Ascending aorta (tissue), 2 donors: ENCODE measurements around the gene PANK4. TPM values are rescaled to one million over a fixed set of nuclear protein-coding genes. Genes with fewer than 3 reads are reported as not detected.

Source experiments
- DNase-seq, 2 donors: peaks; one replicate each; pipeline ENCODE4 v3.0.0-alpha.2; 2019; ENCODE audit warnings: low spot score in 2 of 2
- H3K27ac ChIP-seq, 2 donors: fragments of 200-600 bp; sonication (generic); one replicate each; pipeline ENCODE4 v1.5.1; 2016 to 2017; ENCODE audit warnings: mild to moderate bottlenecking in 1 of 2
- H3K27me3 ChIP-seq: fragments of 200-600 bp; sonication (generic); one replicate; pipeline ENCODE4 v1.5.1; 2017
- H3K36me3 ChIP-seq, 2 donors: fragments of 200-600 bp; sonication (generic); one replicate each; pipeline ENCODE4 v1.5.1; 2016
- H3K4me1 ChIP-seq, 2 donors: fragments of 200-600 bp; sonication (generic); one replicate each; pipeline ENCODE4 v1.5.1; 2016 to 2017; ENCODE audit warnings: mild to moderate bottlenecking in 1 of 2
- H3K4me3 ChIP-seq, 2 donors: fragments of 200-600 bp; sonication (generic); one replicate each; pipeline ENCODE4 v1.5.1; 2016 to 2017; ENCODE audit warnings: mild to moderate bottlenecking in 1 of 2
- H3K9me3 ChIP-seq, 2 donors: fragments of 200-600 bp; sonication (generic); one replicate each; pipeline ENCODE4 v1.5.1; 2016
- intact Hi-C: fragments of 100-400 bp; cut with DNase I; formaldehyde crosslinking; loops from one replicate; pipeline ENCODE4 v1.15.1; 2023
- total RNA-seq: library from RNA; depleted of rRNA; stranded (reverse); fragments of >200 nt; gene quantifications from one replicate; pipeline ENCODE4 v1.1.0, GENCODE V29; 2016
- TF ChIP-seq, protein P1 (sequence below), 3 experiments: fragments of 200-600 bp in 2 of 3; fragments of 450-650 bp in 1 of 3; sonication (generic) in 2 of 3; IDR thresholded peaks; one replicate each; pipeline ENCODE4 v1.5.1; 2016 to 2019; ENCODE audit warnings: antibody characterized with exemption in 3 of 3, mild to moderate bottlenecking in 1 of 3, moderate library complexity in 1 of 3

The PANK4 gene
- total RNA-seq, 1 donor from 2014 or later, result 80.5 TPM

GRCh38 chr1:2476061-2476999 is 50.1 kb downstream of the PANK4 start, which contains the start of gene PLCH2:
TSS of gene PLCH2 (plus strand) at chr1:2476289. CDS start at chr1:2476589, 300 bp downstream.
- H3K27ac ChIP-seq, result no peak within 1 kb of the TSS
- TF ChIP-seq, protein P1, sequence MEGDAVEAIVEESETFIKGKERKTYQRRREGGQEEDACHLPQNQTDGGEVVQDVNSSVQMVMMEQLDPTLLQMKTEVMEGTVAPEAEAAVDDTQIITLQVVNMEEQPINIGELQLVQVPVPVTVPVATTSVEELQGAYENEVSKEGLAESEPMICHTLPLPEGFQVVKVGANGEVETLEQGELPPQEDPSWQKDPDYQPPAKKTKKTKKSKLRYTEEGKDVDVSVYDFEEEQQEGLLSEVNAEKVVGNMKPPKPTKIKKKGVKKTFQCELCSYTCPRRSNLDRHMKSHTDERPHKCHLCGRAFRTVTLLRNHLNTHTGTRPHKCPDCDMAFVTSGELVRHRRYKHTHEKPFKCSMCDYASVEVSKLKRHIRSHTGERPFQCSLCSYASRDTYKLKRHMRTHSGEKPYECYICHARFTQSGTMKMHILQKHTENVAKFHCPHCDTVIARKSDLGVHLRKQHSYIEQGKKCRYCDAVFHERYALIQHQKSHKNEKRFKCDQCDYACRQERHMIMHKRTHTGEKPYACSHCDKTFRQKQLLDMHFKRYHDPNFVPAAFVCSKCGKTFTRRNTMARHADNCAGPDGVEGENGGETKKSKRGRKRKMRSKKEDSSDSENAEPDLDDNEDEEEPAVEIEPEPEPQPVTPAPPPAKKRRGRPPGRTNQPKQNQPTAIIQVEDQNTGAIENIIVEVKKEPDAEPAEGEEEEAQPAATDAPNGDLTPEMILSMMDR (IDR thresholded peaks at IDR 0.05), result no peak
- no peaks in the 10 kb centered on the region for H3K4me1 ChIP-seq
- DNase-seq, result no peak
- no peaks in the 10 kb centered on the region for H3K9me3 ChIP-seq
- H3K27me3 ChIP-seq, result no peaks in the 10 kb centered on the region
- no peaks in the 10 kb centered on the region for H3K36me3 ChIP-seq
- intact Hi-C loops, result no loop called here
- no peak within 1 kb of the TSS for H3K4me3 ChIP-seq

- intact Hi-C loops, result no loop called here
- Histone ChIP-seq H3K9me3 (no peaks in the 10 kb centered on the region), H3K4me3 (no peak overlapping the region), H3K4me1 (no peaks in the 10 kb centered on the region), H3K27ac (no peak overlapping the region), H3K36me3 (no peaks in the 10 kb centered on the region), H3K27me3 (no peaks in the 10 kb centered on the region)
- no peak for DNase-seq
- TF ChIP-seq, protein P1 (IDR thresholded peaks at IDR 0.05), result no peak
Measured at GRCh38 chr1:2475571-2475970, 50.8 kb downstream of the PANK4 start.

DNA sequence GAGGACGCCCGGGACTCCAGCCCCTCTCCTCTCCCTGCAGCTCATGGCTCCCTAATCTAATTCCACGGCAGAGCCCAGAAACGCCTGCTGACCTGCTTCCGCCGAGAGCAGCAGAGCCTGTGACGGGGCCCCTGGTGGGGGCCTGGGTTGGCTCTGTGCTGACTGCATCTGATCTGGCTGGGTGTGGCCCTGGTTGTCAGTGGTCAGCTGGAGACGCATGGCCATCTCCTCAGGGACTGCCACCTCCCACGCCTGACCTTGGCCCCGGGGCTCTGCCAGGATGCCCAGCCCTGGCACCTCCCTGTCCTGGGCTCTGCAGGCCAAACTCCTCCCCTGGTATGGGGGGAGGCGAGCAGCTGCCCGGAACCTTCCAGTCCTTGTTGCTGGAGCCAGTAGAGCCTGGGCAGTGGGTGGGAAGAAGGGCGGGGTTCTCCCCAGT is 51.4 kb downstream of the PANK4 start:
- TF ChIP-seq, protein P1 (IDR thresholded peaks at IDR 0.05), result no peak
- Histone ChIP-seq H3K4me1 (no peaks in the 10 kb centered on the region), H3K36me3 (no peaks in the 10 kb centered on the region), H3K9me3 (no peaks in the 10 kb centered on the region), H3K27ac (no peak overlapping the region), H3K27me3 (no peaks in the 10 kb centered on the region), H3K4me3 (no peak overlapping the region)
- DNase-seq, result no peak
- intact Hi-C loops, result no loop called here

GRCh38 chr1:2474104-2474844 is 52.1 kb downstream of the PANK4 start:
- DNase-seq, result no peak
- Histone ChIP-seq H3K4me3 (no peak overlapping the region), H3K4me1 (no peaks in the 10 kb centered on the region), H3K27me3 (no peaks in the 10 kb centered on the region), H3K27ac (no peak overlapping the region), H3K9me3 (no peaks in the 10 kb centered on the region), H3K36me3 (no peaks in the 10 kb centered on the region)
- TF ChIP-seq, protein P1 (IDR thresholded peaks at IDR 0.05), result no peak
- intact Hi-C loops, result no loop called here

DNA sequence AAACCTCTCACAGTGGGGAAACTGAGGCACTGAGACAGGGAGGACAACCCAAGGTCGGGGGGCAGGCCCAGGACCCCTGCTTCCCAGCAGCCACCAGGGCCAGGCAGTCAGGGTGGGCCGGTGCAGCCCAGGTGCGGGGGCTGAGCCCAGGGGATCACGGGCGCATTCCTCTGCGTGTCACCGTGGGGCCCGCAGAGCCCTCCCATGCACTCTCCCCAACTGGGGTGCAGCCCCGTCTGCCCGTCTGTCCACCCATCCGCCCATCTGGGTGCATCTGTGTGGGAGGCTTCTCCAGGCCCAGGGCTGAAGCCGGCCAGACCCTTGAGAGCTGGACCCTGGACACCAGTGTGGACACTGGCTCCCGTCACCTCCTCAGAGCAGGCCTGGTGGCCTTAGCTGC is 53.2 kb downstream of the PANK4 start:
- DNase-seq, result no peak
- TF ChIP-seq, protein P1 (IDR thresholded peaks at IDR 0.05), result no peak
- no peaks in the 10 kb centered on the region for H3K4me1 ChIP-seq
- no peak overlapping the region for H3K27ac ChIP-seq
- H3K4me3 ChIP-seq, result no peak overlapping the region
- H3K9me3 ChIP-seq, result no peaks in the 10 kb centered on the region
- no peaks in the 10 kb centered on the region for H3K36me3 ChIP-seq
- H3K27me3 ChIP-seq, result no peaks in the 10 kb centered on the region
- intact Hi-C loops, result no loop called here
